ENCODE results near the gene BAIAP2. TPM values are rescaled to one million over a fixed set of nuclear protein-coding genes. Genes with fewer than 3 reads are reported as not detected.

BAIAP2 gene
- total RNA-seq, 2 donors from 2014 or later, result 18.2 to 30.5 TPM

GRCh38 chr17:81121841-81122733 lies 87.1 kb downstream of the BAIAP2 start:
- intact Hi-C loops (cut with DNase I), result no loop called here
- no peak for DNase-seq (ENCODE audit: low spot score)

- intact Hi-C loops (cut with DNase I), result no loop called here
Observed at GRCh38 chr17:81123052-81124048, 88.4 kb downstream of the BAIAP2 start.

GRCh38 chr17:81124377-81124776 lies 89.4 kb downstream of the BAIAP2 start:
- intact Hi-C loops (cut with DNase I), result no loop called here
- no peak for DNase-seq (ENCODE audit: low spot score)

More at GRCh38 chr17:81123052-81124048, 88.4 kb downstream of the BAIAP2 start:
- no peak for DNase-seq (ENCODE audit: low spot score)

- DNase-seq (ENCODE audit: low spot score), result no peak
- intact Hi-C loops (cut with DNase I), result no loop called here
Observed at GRCh38 chr17:81125573-81126081, 90.7 kb downstream of the BAIAP2 start.

- intact Hi-C loops (cut with DNase I), result no loop called here
- no peak for DNase-seq (ENCODE audit: low spot score)
Observed at GRCh38 chr17:81126281-81127132, 91.6 kb downstream of the BAIAP2 start.

- no peak for DNase-seq (ENCODE audit: low spot score)
- intact Hi-C loops (cut with DNase I), result no loop called here
Observed at GRCh38 chr17:81127133-81127455, 92.1 kb downstream of the BAIAP2 start.

GRCh38 chr17:81127526-81128177 lies 92.7 kb downstream of the BAIAP2 start:
- DNase-seq (ENCODE audit: low spot score), result no peak
- intact Hi-C loops (cut with DNase I), result no loop called here

GRCh38 chr17:81128338-81128737 lies 93.4 kb downstream of the BAIAP2 start:
- DNase-seq (ENCODE audit: low spot score), result no peak
- intact Hi-C loops (cut with DNase I), result no loop called here

DNA sequence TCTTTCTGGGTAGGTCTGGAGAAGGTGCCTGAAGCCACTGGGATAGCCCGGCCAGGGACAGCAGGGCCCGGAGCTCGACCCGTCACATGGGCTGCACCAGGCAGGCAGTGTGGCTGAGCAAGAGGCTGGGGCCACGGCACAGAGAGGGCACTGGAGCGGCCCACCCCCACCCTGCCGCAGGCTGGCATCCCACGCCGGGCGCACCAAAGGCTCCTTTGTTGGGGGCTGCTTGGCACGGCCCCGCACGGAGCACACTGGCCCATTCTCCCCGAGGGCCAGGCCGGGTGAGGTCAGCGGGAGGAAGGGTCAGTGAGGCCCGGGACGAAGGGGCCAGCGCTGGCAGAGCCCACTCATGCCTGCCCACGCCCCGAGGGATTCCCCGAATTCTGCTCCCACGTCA lies 93.8 kb downstream of the BAIAP2 start:
- intact Hi-C loops (cut with DNase I), result no loop called here
- DNase-seq (ENCODE audit: low spot score), result no peak

DNA sequence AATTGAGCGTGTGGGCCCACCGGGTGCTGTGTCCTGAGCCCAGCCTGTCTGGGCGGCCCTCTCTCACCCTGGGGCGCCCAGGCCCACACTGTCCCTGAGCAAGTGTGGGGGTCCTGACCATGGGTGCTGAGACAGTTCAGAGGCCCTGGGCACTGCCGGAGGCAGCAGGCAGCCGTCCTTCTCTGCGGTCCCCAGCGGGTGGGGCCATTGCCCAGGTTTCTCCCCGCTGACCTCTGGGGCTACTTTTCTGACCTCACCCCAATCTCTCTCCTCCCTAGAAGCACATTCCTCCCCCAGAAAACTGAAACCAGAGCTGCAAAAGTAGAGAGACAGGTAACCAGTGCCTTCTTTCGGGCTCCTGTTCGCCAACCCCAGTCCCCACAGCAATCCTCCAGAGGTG lies 94.3 kb downstream of the BAIAP2 start:
- no peak for DNase-seq (ENCODE audit: low spot score)
- intact Hi-C loops (cut with DNase I), result no loop called here

DNA sequence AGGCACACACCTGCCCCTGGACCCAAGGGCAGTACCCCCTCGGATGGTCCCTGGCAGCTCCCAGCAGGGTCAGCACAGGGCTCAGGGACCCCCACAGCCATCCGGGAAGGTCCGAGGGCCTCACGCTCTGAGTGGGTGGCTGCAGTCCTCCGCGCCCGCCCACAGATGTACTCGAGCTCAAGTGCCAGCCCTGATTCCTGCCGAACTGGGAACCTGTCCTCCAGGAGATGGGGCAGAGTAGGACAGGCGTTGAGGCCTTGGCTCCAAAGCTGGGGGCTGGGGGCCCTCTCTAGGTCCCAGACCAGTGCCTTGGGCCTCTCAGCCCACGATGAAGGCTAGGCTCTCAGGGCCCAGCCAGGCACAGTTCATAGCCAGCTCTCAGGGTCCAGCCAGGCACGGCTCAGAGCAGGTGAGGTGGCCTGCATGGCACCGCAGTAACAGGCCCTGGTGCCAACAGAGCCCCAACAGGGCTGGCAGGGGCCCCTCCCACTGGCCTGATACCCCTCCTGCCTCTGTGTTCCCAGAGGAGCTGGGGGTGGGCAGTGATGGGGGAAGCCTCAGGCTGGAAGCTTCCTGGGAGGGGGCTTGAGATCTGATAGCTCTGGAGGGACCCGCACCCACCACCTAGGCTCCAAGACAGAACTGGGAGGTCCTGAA lies 94.9 kb downstream of the BAIAP2 start:
- intact Hi-C loops (cut with DNase I), result no loop called here
- no peak for DNase-seq (ENCODE audit: low spot score)

GRCh38 chr17:81130385-81131361 lies 95.7 kb downstream of the BAIAP2 start:
- DNase-seq (ENCODE audit: low spot score), result no peak
- intact Hi-C loops (cut with DNase I), result no loop called here

DNA sequence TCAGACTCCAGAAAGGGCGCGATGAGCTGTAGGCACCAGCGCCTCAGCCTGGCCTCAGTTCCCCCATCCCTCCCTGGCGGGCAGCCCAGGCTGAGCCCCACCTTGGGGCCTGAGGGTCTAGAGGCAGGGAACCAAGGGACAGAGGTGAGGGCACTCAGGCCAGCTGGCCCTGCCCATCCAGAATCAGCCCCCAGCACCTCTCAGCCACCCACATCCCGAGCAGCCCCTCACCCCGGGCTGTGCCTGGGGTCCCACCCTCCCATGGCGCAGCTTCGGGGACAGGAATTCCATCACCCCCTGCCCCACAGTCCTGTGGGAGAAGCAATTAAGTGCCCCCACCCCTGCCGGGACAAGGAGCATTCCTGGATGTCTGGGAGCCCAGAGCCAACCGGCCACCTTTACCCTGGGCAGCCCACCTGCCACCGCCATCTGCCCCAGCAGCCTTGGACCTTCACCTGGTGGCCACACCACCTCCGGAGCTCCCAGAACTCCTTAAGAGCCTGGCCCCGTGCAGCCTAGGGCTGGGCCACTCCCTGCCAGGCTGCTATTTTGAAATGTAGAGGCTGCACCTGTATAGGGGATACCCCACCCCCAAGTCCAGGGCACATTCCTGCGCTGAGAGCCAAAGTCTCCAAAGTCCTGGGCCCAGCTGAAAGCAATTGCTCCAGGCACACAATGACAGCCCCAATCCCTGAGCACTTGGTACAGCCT lies 96.7 kb downstream of the BAIAP2 start:
- intact Hi-C loops (cut with DNase I), result no loop called here
- DNase-seq (ENCODE audit: low spot score), result no peak

DNA sequence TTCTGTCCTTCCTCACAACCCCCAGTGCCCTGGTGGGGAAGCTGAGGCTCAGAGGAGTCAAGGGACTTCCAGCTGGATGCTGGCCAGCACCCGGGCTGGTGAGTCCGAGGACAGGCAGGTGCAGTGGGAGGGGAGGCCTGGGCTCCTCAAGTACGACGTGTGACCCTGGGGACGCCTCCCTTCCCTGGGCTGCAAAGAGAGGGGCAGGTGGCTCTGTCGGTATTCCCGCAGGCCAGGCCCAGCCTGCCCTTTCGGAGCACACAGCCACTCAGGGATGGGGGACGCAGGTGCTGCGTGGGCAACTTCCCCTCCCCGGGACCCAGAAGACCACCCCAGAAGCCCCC lies 97.2 kb downstream of the BAIAP2 start:
- intact Hi-C loops (cut with DNase I), result no loop called here
- DNase-seq (ENCODE audit: low spot score), result no peak

DNA sequence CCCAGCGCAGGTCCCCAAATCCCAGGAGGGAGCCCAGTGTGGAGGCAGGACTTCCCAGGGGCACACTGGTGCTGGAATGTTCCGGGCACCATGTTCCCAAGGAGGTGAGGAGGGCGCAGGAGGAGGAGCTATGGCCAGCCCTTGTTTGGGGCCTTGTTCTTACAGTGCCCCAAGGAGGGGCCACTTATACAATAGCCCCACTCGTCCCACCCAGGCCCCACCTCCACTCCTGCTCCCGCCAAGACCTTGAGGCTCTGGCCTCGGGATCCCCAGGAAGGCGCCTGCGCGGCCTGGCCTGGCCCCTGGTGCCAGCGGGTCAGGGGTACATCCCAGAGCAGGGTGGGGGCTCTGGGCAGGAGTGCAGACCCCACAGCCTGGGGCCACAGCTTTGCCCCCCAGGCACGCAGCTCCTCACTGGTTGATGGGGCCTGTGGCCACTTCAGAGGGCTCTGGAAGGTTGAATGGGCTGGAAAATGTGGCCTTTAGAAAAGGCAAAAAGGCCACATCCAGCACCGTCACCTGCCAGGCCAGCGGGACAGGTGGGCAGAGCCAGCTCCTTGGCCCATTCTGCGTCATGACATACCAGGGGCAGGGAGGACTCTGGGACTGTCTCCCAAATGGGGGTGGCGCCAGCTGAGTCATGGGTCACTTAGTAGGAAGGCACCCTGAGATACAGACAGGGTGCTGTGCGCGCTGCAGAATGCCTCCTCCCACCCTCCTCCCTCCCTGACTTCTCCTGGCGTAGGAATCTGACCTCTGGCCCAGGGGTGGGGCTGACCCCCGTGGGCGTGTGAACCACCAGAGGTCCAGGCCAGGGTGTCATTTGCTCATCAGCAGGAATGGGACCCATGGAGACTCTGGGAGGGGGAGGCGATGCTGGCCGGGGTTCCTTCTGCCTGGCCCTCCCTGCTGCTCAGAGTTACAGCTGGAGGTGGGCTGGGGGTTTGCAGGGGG lies 98.1 kb downstream of the BAIAP2 start:
- no peak for DNase-seq (ENCODE audit: low spot score)

More for the DNA sequence above, 98.1 kb downstream of the BAIAP2 start:
- intact Hi-C loops (cut with DNase I), result no loop called here
